Neural progenitor cell (in vitro differentiated cells): ENCODE data around the gene OR6B1. TPM values are rescaled to one million over a fixed set of nuclear protein-coding genes. Genes with fewer than 3 reads are reported as not detected.
A peak's percentile ranks its signal among the peaks of the same experiment; 100 is the strongest.

Source experiments
- DNase-seq: peaks from one replicate; pipeline ENCODE4 v3.0.0-alpha.2; 2016; ENCODE audit warnings: low spot score
- H2AFZ ChIP-seq: fragments of 200-600 bp; sonication (generic); replicated peaks from 2 replicates; pipeline ENCODE4 v1.6.1; 2016; ENCODE audit warnings: antibody characterized with exemption
- H3F3A ChIP-seq: fragments of 200-600 bp; sonication (generic); 2 replicates; pipeline ENCODE4 v1.6.1; 2016; ENCODE audit warnings: antibody characterized with exemption, low read depth
- H3K27ac ChIP-seq: fragments of 200-600 bp; sonication (generic); 2 replicates; pipeline ENCODE4 v1.5.1; 2016; ENCODE audit warnings: mild to moderate bottlenecking
- H3K27me3 ChIP-seq: fragments of 200-600 bp; sonication (generic); 2 replicates; pipeline ENCODE4 v1.6.1; 2016; ENCODE audit warnings: mild to moderate bottlenecking, moderate library complexity
- H3K36me3 ChIP-seq: fragments of 200-600 bp; sonication (generic); 2 replicates; pipeline ENCODE4 v1.5.1; 2016
- H3K4me1 ChIP-seq: fragments of 200-600 bp; sonication (generic); 2 replicates; pipeline ENCODE4 v1.6.1; 2016; ENCODE audit warnings: mixed run types
- H3K4me2 ChIP-seq: fragments of 200-600 bp; sonication (generic); 2 replicates; pipeline ENCODE4 v1.6.1; 2016
- H3K4me3 ChIP-seq: fragments of 200-600 bp; sonication (generic); 2 replicates; pipeline ENCODE4 v1.5.1; 2016
- H3K79me2 ChIP-seq: fragments of 200-600 bp; sonication (generic); 2 replicates; pipeline ENCODE4 v1.6.1; 2016; ENCODE audit warnings: low read depth
- H3K9ac ChIP-seq: fragments of 200-600 bp; sonication (generic); 2 replicates; pipeline ENCODE4 v1.6.1; 2016
- H3K9me3 ChIP-seq: fragments of 200-600 bp; sonication (generic); 2 replicates; pipeline ENCODE4 v1.5.1; 2016; ENCODE audit warnings: low read depth
- H4K20me1 ChIP-seq: fragments of 200-600 bp; sonication (generic); 2 replicates; pipeline ENCODE4 v1.6.1; 2016; ENCODE audit warnings: low read depth
- H3K27ac Mint-ChIP-seq: 3 replicates; pipeline ENCODE4 v1.8.0; 2021; ENCODE audit warnings: mixed read lengths
- H3K27me3 Mint-ChIP-seq: 2 replicates; pipeline ENCODE4 v1.8.0; 2022; ENCODE audit warnings: low read depth, mild to moderate bottlenecking, inconsistent platforms, moderate library complexity, mixed read lengths; ENCODE audit not compliant: insufficient read depth
- H3K36me3 Mint-ChIP-seq: 3 replicates; pipeline ENCODE4 v1.8.0; 2021; ENCODE audit warnings: mixed read lengths
- H3K4me1 Mint-ChIP-seq: 3 replicates; pipeline ENCODE4 v1.8.0; 2021; ENCODE audit warnings: mixed read lengths
- H3K4me3 Mint-ChIP-seq: 3 replicates; pipeline ENCODE4 v1.8.0; 2021; ENCODE audit warnings: mild to moderate bottlenecking, moderate library complexity, mixed read lengths
- H3K9me3 Mint-ChIP-seq: 3 replicates; pipeline ENCODE4 v1.8.0; 2020; ENCODE audit warnings: mixed read lengths
- CTCF ChIP-seq: fragments of 200-600 bp; sonication (generic); IDR thresholded peaks from 2 replicates; pipeline ENCODE4 v1.5.1; 2017; ENCODE audit warnings: antibody characterized with exemption, mild to moderate bottlenecking
- EZH2 ChIP-seq: fragments of 200-600 bp; sonication (generic); IDR thresholded peaks from 2 replicates; pipeline ENCODE4 v1.6.1; 2017; ENCODE audit warnings: antibody characterized with exemption, mild to moderate bottlenecking, moderate library complexity
- EZH2phosphoT487 ChIP-seq: fragments of 200-600 bp; sonication (generic); IDR thresholded peaks from 2 replicates; pipeline ENCODE4 v1.6.1; 2017; ENCODE audit warnings: antibody characterized with exemption
- total RNA-seq: library from RNA; depleted of rRNA; stranded (reverse); fragments of >200 nt; gene quantifications from 2 replicates; pipeline ENCODE4 v1.2.3, GENCODE V29; 2015; ENCODE audit warnings: low replicate concordance

Gene OR6B1
- total RNA-seq, 1 donor from 2014 or later = not detected

- Mint-ChIP-seq H3K27me3 (peaks cover 3% of the 10 kb centered on the region), H3K27ac (no peak overlapping the region), H3K4me1 (no peaks in the 10 kb centered on the region), H3K9me3 (no peaks in the 10 kb centered on the region), H3K36me3 (no peaks in the 10 kb centered on the region), H3K4me3 (no peak overlapping the region)
- DNase-seq = no peak
- Histone ChIP-seq H3K4me2 (no peak overlapping the region), H3K36me3 (no peaks in the 10 kb centered on the region), H2AFZ (no peak overlapping the region), H3K9ac (no peak overlapping the region), H3K27me3 (no peaks in the 10 kb centered on the region), H3F3A (no peaks in the 10 kb centered on the region), H3K4me3 (no peak overlapping the region), H3K27ac (no peak overlapping the region), H3K9me3 (no peaks in the 10 kb centered on the region), H4K20me1 (no peaks in the 10 kb centered on the region), H3K4me1 (peaks cover 7% of the 10 kb centered on the region), H3K79me2 (no peaks in the 10 kb centered on the region)
- TF ChIP-seq CTCF = no peak
- no peak for TF ChIP-seq EZH2
- no peak for TF ChIP-seq EZH2phosphoT487
Observed at GRCh38 chr7:143974459-143974858, 25.7 kb upstream of the OR6B1 start.

- peak; percentile 40 for DNase-seq
Observed at GRCh38 chr7:143975617-143976016, 24.5 kb upstream of the OR6B1 start.

GRCh38 chr7:143978585-143978984, 21.5 kb upstream of the OR6B1 start:
- no peaks in the 10 kb centered on the region for H3K27me3 ChIP-seq
- H3K79me2 ChIP-seq = no peaks in the 10 kb centered on the region
- no peak for TF ChIP-seq EZH2phosphoT487
- no peak for TF ChIP-seq EZH2
- TF ChIP-seq CTCF = no peak
- Mint-ChIP-seq H3K4me3 (no peak overlapping the region), H3K9me3 (no peaks in the 10 kb centered on the region), H3K27me3 (no peaks in the 10 kb centered on the region), H3K27ac (no peak overlapping the region), H3K36me3 (no peaks in the 10 kb centered on the region), H3K4me1 (no peaks in the 10 kb centered on the region)
- no peak overlapping the region for H3K9ac ChIP-seq
- H3F3A ChIP-seq = no peaks in the 10 kb centered on the region
- peaks cover 7% of the 10 kb centered on the region for H3K4me1 ChIP-seq
- H3K36me3 ChIP-seq = no peaks in the 10 kb centered on the region
- no peak overlapping the region for H3K4me2 ChIP-seq
- no peak overlapping the region for H3K4me3 ChIP-seq
- no peaks in the 10 kb centered on the region for H3K9me3 ChIP-seq
- H2AFZ ChIP-seq = no peak overlapping the region
- DNase-seq = no peak
- no peak overlapping the region for H3K27ac ChIP-seq
- H4K20me1 ChIP-seq = no peaks in the 10 kb centered on the region

More at GRCh38 chr7:143975617-143976016, 24.5 kb upstream of the OR6B1 start:
- TF ChIP-seq EZH2 (no peak), CTCF (peak; percentile 29)
- H3F3A ChIP-seq = no peaks in the 10 kb centered on the region
- peaks cover 7% of the 10 kb centered on the region for H3K4me1 ChIP-seq
- H3K27me3 Mint-ChIP-seq = peaks cover 3% of the 10 kb centered on the region
- no peaks in the 10 kb centered on the region for H3K36me3 Mint-ChIP-seq
- H3K9ac ChIP-seq = no peak overlapping the region
- H3K4me3 ChIP-seq = no peak overlapping the region
- H3K79me2 ChIP-seq = no peaks in the 10 kb centered on the region
- no peak overlapping the region for H2AFZ ChIP-seq
- H3K4me2 ChIP-seq = no peak overlapping the region
- no peak overlapping the region for H3K27ac ChIP-seq
- H3K9me3 Mint-ChIP-seq = no peaks in the 10 kb centered on the region
- H3K9me3 ChIP-seq = no peaks in the 10 kb centered on the region
- H3K27me3 ChIP-seq = no peaks in the 10 kb centered on the region
- no peak overlapping the region for H3K27ac Mint-ChIP-seq
- H3K4me3 Mint-ChIP-seq = no peak overlapping the region
- H4K20me1 ChIP-seq = no peaks in the 10 kb centered on the region
- H3K4me1 Mint-ChIP-seq = no peaks in the 10 kb centered on the region
- H3K36me3 ChIP-seq = no peaks in the 10 kb centered on the region
